IPS DF 19.7 (cell line): ENCODE data around the gene FRAT1.
A peak's percentile ranks its signal among the peaks of the same experiment; 100 is the strongest.
"Not testable (repeated sequence)": the region's sequence is repeated elsewhere in the genome, so short reads cannot be mapped to it uniquely, and the experiment has no call there.

Experiments used
- DNase-seq: peaks from one replicate; pipeline ENCODE4 v3.0.0-alpha.2; 2013; ENCODE audit warnings: low read depth, low spot score

The FRAT1 gene

GRCh38 chr10:97334370-97335175 is 15.5 kb downstream of the FRAT1 start, which contains the start of gene FRAT2:
Gene FRAT2 (minus strand): TSS chr10:97334729. CDS start chr10:97334572, 157 bp downstream.
- DNase-seq = no peak

GRCh38 chr10:97335188-97335619 is 16.1 kb downstream of the FRAT1 start:
- DNase-seq = no peak

- DNase-seq = no peak
Measured at GRCh38 chr10:97336006-97336405, 16.9 kb downstream of the FRAT1 start.

- no peak for DNase-seq
Measured at GRCh38 chr10:97336446-97336845, 17.4 kb downstream of the FRAT1 start.

- peak; percentile 93 for DNase-seq
Measured at GRCh38 chr10:97336942-97337831, 18.1 kb downstream of the FRAT1 start.

GRCh38 chr10:97338041-97338440 is 19.0 kb downstream of the FRAT1 start:
- no peak for DNase-seq

- DNase-seq = no peak
Measured at GRCh38 chr10:97341416-97341815, 22.3 kb downstream of the FRAT1 start.

- not testable (repeated sequence) for DNase-seq
Measured at GRCh38 chr10:97343664-97344063, 24.6 kb downstream of the FRAT1 start.

GRCh38 chr10:97347317-97347716 is 28.2 kb downstream of the FRAT1 start:
- DNase-seq = no peak

- DNase-seq = no peak
Measured at GRCh38 chr10:97349752-97350513, 30.9 kb downstream of the FRAT1 start.

- DNase-seq = no peak
Measured at GRCh38 chr10:97353945-97354344, 34.9 kb downstream of the FRAT1 start.

- no peak for DNase-seq
Measured at GRCh38 chr10:97355571-97355975, 36.5 kb downstream of the FRAT1 start.

- DNase-seq = no peak
Measured at GRCh38 chr10:97356318-97356914, 37.3 kb downstream of the FRAT1 start.

- DNase-seq = no peak
Measured at GRCh38 chr10:97356918-97357317, 37.8 kb downstream of the FRAT1 start.

- no peak for DNase-seq
Measured at GRCh38 chr10:97358349-97358748, 39.3 kb downstream of the FRAT1 start.

- no peak for DNase-seq
Measured at GRCh38 chr10:97358781-97359180, 39.7 kb downstream of the FRAT1 start.

- DNase-seq = no peak
Measured at GRCh38 chr10:97360705-97361536, 41.9 kb downstream of the FRAT1 start.

- DNase-seq = no peak
Measured at GRCh38 chr10:97361537-97361901, 42.4 kb downstream of the FRAT1 start.

GRCh38 chr10:97362310-97363033 is 43.4 kb downstream of the FRAT1 start:
- no peak for DNase-seq

- DNase-seq = no peak
Measured at GRCh38 chr10:97363071-97363470, 44.0 kb downstream of the FRAT1 start.
